T-helper 9 cell (primary cell): ENCODE data around the gene DR1.

Source experiments
- DNase-seq: peaks from one replicate; pipeline ENCODE4 v3.0.0-alpha.2; 2020
- total RNA-seq, 2 donors: gene quantifications; one replicate each; lab custom pipeline; 2026; lab: John Stamatoyannopoulos, UW

Gene DR1
- total RNA-seq: 104 to 162 reads per million in 2 donors

DNA sequence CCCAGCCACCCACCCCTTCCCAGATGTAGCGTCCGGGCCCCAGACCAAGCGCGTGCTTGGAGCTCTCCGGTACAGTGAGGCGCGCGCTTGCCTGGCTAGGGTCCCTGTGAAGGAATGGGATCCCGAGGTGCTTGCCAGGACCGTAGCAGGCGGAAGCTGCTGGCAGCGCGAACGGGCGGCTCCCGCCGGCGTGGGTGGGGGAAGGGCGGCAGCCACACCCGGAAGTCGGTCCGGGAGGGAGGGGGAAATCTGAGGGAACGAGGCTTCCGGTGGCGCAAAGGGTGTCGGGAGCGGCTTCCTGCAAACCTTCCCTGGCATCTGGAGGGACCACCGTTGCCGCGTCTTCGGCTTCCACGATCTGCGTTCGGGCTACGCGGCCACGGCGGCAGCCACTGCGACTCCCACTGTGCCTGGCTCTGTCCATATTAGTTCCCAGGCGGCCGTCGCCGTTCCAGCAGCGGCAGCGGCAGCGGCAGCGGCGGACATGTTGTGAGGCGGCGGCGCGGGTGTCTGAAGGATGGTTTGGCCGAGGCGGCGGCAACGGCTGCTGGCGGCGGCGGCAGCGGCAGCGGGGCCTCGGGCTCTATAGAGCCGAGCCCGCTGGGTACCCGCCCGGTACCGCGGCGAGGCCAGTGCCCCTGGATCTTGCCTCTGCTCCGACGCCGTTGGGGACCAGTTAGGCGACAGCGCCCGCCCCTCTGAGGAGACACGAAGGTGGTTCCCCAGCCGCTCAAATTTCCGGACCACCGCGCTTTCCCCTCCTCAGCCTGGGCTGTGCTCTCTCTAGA is at the start of gene DR1:
DR1 (plus strand) TSS at position 275 of the 788 bp plus-strand sequence. CDS start 739 bp downstream, outside the sequence.
- DNase-seq: peak; percentile 89

DNA sequence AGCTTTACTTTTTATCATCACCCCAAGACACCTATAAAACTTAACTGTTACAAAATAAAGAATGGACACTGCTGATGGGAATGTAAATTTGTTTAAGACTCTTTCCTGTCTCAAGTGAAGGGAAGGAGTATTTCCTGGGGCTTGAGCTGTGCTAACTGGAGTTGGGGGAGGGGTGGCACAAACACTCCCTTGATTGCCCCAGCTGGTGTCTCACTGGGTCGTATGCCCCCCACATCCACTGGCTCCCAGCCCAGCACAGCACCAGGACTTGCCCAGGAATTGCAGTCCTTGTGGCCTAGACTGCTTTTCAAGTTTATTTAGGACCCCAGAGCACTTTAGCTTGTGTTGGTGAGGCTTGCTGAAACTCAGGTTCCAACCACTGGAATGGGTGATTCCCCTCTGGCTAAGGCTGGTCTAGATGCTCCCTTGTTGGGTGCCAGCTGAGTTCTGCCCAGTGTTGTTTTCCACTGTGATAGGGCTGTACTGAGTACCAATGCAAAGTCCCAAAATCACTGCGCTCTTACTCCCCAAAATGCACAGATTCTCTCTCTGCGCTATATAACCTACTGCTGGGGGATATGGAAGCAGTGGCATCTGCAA is 49.1 kb upstream of the DR1 start:
- no peak for DNase-seq

- no peak for DNase-seq
These were observed 44.6 kb upstream of the DR1 start for GRCh38 chr1:93301131-93301530.

DNA sequence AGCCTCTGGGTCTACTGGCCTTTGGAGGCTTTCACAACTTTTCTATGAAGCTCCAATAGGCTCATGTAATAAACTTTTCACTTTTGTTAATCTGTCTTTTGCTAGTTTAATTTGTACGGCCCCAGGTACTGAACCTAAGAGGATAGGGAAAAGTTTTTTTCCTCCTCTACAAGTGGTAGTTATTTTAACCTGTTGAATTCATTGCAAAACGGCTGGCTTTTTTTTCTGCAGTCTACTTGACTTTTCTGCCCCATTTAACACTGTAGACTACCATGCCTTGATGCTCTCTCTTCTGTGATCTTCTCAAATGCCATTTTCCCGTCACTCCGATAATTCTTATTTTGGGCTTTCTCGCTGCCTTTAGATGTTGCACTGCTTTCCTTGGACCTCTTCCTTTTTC is 43.6 kb upstream of the DR1 start:
- DNase-seq: no peak

GRCh38 chr1:93304716-93305138 is 41.0 kb upstream of the DR1 start:
- DNase-seq: peak; percentile 11

- no peak for DNase-seq
These were observed 38.8 kb upstream of the DR1 start for GRCh38 chr1:93306920-93307319.

DNA sequence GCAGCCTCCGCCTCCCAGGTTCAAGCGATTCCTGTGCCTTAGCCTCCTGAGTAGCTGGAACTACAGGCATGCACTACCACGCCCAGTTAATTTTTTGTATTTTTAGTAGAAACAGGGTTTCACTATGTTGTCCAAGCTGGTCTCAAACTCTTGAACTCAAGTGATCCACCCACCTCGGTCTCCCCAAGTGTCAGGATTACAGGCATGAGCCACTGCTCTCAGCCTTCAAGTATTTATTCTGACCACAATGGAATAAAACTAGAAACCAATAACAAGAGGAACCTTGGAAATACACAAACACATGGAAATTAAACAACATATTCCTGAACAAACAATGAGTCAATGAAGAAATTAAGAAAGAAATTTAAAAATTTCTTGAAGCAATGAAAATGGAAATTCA is 32.7 kb upstream of the DR1 start:
- no peak for DNase-seq

GRCh38 chr1:93317207-93317606 is 28.5 kb upstream of the DR1 start:
- no peak for DNase-seq

- DNase-seq: no peak
These were observed 27.8 kb upstream of the DR1 start for GRCh38 chr1:93317943-93318342.

DNA sequence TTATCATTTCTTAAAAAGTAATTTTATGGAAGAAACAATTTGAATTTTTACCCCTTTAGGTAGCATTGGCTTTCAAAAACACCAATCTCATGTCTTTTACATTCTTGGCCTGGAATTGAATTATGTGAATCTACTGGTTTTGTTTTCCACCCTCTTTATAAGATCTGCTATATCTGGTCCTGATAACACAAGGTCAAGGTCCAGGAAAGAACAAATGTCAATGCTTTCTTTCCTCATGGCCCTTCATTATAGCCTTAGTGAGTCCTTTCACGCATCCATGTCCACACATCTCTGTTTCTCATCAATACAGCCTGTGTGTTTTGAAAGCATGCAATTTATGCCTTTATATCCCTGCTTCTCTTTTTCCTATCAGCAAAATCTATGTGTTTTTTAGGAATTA is 24.0 kb upstream of the DR1 start:
- no peak for DNase-seq

DNA sequence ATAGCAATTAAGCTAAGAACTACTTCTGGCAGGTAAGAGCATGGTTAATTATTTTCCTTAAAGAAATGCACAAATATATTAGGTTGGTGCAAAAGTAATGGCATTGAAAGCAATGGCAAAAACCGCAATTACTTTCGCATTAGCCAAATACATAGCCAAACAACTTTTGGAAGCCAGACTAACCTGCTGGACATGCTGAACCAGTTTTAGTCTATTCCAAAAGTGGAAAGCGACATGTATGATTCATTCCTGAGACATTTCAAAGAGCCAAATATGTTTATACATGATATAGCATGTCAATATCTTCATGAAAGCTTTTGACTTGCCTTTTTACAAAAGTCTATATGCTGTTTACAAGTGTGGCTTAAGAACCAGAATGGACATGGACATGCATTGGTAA is 23.4 kb upstream of the DR1 start:
- DNase-seq: no peak

GRCh38 chr1:93323185-93323820 is 22.4 kb upstream of the DR1 start:
- DNase-seq: no peak

GRCh38 chr1:93324486-93325464 is 20.9 kb upstream of the DR1 start:
- no peak for DNase-seq

- DNase-seq: no peak
These were observed 16.6 kb upstream of the DR1 start for GRCh38 chr1:93328809-93329760.

DNA sequence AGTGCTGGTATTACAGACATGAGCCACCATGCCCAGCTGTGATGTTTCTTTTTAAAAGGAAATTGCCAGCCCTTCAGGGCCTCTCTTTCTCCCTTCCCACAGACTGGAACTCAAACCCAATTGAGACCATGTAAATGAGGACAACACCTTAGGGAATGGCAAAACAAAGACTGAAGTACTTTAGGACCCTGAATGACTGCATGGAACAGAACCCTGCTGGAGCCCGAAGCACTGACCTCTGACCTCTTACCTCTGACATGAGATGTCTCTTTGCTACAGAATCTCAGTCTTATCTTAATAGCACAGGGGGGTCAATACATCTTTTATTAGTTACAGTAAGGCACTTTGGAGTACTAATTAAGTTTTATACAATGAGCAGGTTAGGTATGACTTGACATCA is 15.5 kb upstream of the DR1 start:
- no peak for DNase-seq

DNA sequence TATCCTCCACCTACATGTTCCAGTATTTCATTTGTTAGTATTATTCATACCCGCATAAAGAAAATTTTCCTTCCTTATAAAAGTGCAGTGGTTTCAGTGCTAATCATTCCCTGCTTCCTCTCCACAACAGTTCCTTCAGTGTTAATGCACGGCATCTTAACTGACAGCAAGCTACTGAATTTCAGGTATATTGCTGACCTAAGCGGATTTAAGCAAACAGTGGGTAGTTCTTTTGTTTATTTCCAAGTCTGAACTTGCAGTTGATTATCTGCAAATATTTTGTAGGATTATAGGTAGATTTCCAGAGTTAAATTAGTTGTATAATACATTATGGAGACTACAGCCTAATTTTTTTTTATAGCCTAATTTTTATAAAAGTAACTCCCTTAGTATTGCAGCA is 15.1 kb upstream of the DR1 start:
- no peak for DNase-seq

DNA sequence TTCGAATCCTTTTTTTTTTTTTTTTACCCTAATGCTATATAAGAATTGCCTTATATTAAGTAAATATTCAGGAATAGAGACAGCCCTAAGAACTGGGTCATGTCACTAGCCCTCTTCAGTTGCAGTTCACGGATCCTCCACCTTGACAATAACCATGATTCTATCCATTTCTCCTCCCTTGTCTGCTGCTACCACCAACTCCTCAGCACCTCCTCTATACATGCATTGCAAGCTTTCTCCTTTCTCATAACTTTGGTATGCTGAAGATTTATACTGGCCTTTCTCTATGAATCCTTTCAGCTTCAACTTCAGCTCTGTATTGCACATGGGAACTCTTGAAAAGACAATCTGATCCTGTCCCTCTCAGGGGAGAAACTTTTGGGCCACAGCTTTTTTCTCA is 14.3 kb upstream of the DR1 start:
- no peak for DNase-seq

DNA sequence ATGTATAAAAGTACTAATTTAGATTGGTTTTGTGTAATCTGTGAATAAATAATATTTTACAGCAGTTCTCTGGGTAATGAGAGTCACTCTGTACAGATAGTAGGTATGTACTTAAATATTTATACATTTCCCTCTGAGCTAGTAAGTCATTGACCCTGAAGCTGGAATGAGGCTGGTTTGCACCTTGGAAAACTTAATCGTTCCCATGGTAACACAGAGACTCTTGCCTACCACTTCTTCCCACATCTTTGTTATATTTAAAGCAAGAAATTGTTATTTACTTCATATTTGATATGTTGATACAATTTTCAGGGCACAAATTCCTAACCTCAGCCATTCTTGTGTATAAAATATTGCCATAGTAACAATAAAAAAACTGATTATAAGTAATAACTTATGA is 13.3 kb upstream of the DR1 start:
- no peak for DNase-seq

GRCh38 chr1:93338387-93339146 is 7.1 kb upstream of the DR1 start:
- DNase-seq: no peak

- no peak for DNase-seq
These were observed 6.5 kb upstream of the DR1 start for GRCh38 chr1:93339171-93339697.

- no peak for DNase-seq
These were observed 5.6 kb upstream of the DR1 start for GRCh38 chr1:93340090-93340489.
